HG03354 (cell line): ENCODE data around the gene SPAG5.

ENCODE experiments used
- ATAC-seq: cut with Tn5 transposase; IDR thresholded peaks from one replicate; pipeline ENCODE4 v1.9.1; 2021; ENCODE audit warnings: mild to moderate bottlenecking; ENCODE audit not compliant: unreplicated experiment, poor library complexity, severe bottlenecking

Gene SPAG5

GRCh38 chr17:28548417-28549130, 50.3 kb downstream of the SPAG5 start:
- no peak for ATAC-seq

GRCh38 chr17:28547623-28548416, 51.0 kb downstream of the SPAG5 start:
- peak; percentile 33 for ATAC-seq

- no peak for ATAC-seq
These were observed 51.7 kb downstream of the SPAG5 start for GRCh38 chr17:28547096-28547622.

GRCh38 chr17:28545787-28546415, 52.9 kb downstream of the SPAG5 start:
- no peak for ATAC-seq

- no peak for ATAC-seq
These were observed 53.7 kb downstream of the SPAG5 start for GRCh38 chr17:28545141-28545503.

GRCh38 chr17:28544402-28545140, 54.3 kb downstream of the SPAG5 start:
- no peak for ATAC-seq

- no peak for ATAC-seq
These were observed 57.4 kb downstream of the SPAG5 start for GRCh38 chr17:28541439-28541838.

- ATAC-seq = no peak
These were observed 58.6 kb downstream of the SPAG5 start for GRCh38 chr17:28540231-28540630.

GRCh38 chr17:28538296-28538895, 60.4 kb downstream of the SPAG5 start:
- no peak for ATAC-seq

GRCh38 chr17:28537219-28537610, 61.6 kb downstream of the SPAG5 start:
- ATAC-seq = no peak

GRCh38 chr17:28536532-28537218, 62.1 kb downstream of the SPAG5 start:
- no peak for ATAC-seq

GRCh38 chr17:28534740-28535375, 64.0 kb downstream of the SPAG5 start:
- no peak for ATAC-seq

- no peak for ATAC-seq
These were observed 65.6 kb downstream of the SPAG5 start for GRCh38 chr17:28533091-28533807.

GRCh38 chr17:28532050-28532960, 66.5 kb downstream of the SPAG5 start:
- ATAC-seq = no peak

GRCh38 chr17:28530926-28531325, 67.9 kb downstream of the SPAG5 start:
- ATAC-seq = no peak

- no peak for ATAC-seq
These were observed 68.6 kb downstream of the SPAG5 start for GRCh38 chr17:28530250-28530649.

GRCh38 chr17:28529013-28529400, 69.8 kb downstream of the SPAG5 start:
- no peak for ATAC-seq
